Kidney (tissue), 14 donors: ENCODE results near the gene ZBTB43. TPM values are rescaled to one million over a fixed set of nuclear protein-coding genes. Genes with fewer than 3 reads are reported as not detected.
"Not testable (repeated sequence)": the region's sequence is repeated elsewhere in the genome, so short reads cannot be mapped to it uniquely, and the experiment has no call there.

Experiments used
- DNase-seq, 5 donors: peaks; one replicate each; pipeline ENCODE4 v3.0.0-alpha.2; 2013 to 2020
- FAIRE-seq: peaks from 2 replicates; lab custom pipeline; 2012; peaks lifted over from hg19 to GRCh38; lab: Jason Lieb, UNC
- H3K27ac ChIP-seq, 2 donors: one replicate each; pipeline ENCODE4 v1.7.0; 2013; ENCODE audit warnings: low read depth in 2 of 2, low read length in 2 of 2, inconsistent platforms in 1 of 2
- H3K27me3 ChIP-seq: one replicate; pipeline ENCODE4 v1.7.1; 2013; ENCODE audit warnings: low read length, inconsistent platforms; ENCODE audit not compliant: control insufficient read depth, insufficient read depth
- H3K36me3 ChIP-seq, 3 donors: one replicate each; pipeline versions ENCODE4 v1.7.0 to v1.7.1; 2013; ENCODE audit warnings: low read length in 3 of 3, control low read depth in 1 of 3, inconsistent platforms in 1 of 3; ENCODE audit not compliant: insufficient read depth in 3 of 3, control insufficient read depth in 2 of 3
- H3K4me1 ChIP-seq, 3 donors: one replicate each; pipeline versions ENCODE4 v1.7.0 to v1.7.1; 2013; ENCODE audit warnings: low read length in 3 of 3, inconsistent platforms in 1 of 3, low read depth in 1 of 3; ENCODE audit not compliant: control insufficient read depth in 2 of 3, insufficient read depth in 2 of 3
- H3K4me3 ChIP-seq, 3 donors: one replicate each; pipeline versions ENCODE4 v1.7.0 to v1.8.1; 2013; ENCODE audit warnings: low read length in 3 of 3, control low read depth in 1 of 3, inconsistent platforms in 1 of 3
- H3K9ac ChIP-seq, 3 donors: one replicate each; pipeline versions ENCODE4 v1.7.0 to v1.7.1; 2013; ENCODE audit warnings: low read length in 3 of 3, control low read depth in 1 of 3, inconsistent platforms in 1 of 3
- H3K9me3 ChIP-seq, 3 donors: one replicate each; pipeline versions ENCODE4 v1.7.0 to v1.7.1; 2013; ENCODE audit warnings: low read length in 3 of 3, control low read depth in 1 of 3, inconsistent platforms in 1 of 3; ENCODE audit not compliant: control insufficient read depth in 2 of 3, insufficient read depth in 1 of 3
- intact Hi-C: fragments of 100-400 bp; cut with DNase I; formaldehyde crosslinking; loops from one replicate; pipeline ENCODE4 v1.11.1; 2022
- polyA plus RNA-seq: library from polyadenylated mRNA; stranded (reverse); fragments of 350-450 nt; fragmentation: Illumina TruSeq; extraction: RNeasy Lipid Tissue Mini Kit (QIAGEN cat#74804); gene quantifications from one replicate; pipeline ENCODE4 v1.2.3, GENCODE V29; 2014; ENCODE audit warnings: low read depth, low replicate concordance; ENCODE audit not compliant: insufficient read depth
- total RNA-seq: library from RNA; stranded (reverse); fragmentation: NEBNext Ultra II Directional; extraction: Animal tissue kit (Norgen Biotek cat#: 25700); gene quantifications from one replicate; pipeline ENCODE4 v1.2.1, GENCODE V29; 2021
- TF ChIP-seq, protein P1 (sequence below): IDR thresholded peaks from 3 replicates; pipeline ENCODE4 v1.5.1; 2012; ENCODE audit warnings: mild to moderate bottlenecking, moderate library complexity, borderline replicate concordance; ENCODE audit not compliant: insufficient read depth; ENCODE audit errors: extremely low read depth
- donor health status: control.
- donor health status: control.
- donor health status: control.
- donor health status: control.
- donor health status: control.
- donor health status: DM: yes; HTN: yes; CAD: no.
- donor health status: Normal renal cell carcinoma (clear cell type).

The ZBTB43 gene
- total and polyA plus RNA-seq, 2 donors from 2014 or later: 6.6 to 18.8 TPM

DNA sequence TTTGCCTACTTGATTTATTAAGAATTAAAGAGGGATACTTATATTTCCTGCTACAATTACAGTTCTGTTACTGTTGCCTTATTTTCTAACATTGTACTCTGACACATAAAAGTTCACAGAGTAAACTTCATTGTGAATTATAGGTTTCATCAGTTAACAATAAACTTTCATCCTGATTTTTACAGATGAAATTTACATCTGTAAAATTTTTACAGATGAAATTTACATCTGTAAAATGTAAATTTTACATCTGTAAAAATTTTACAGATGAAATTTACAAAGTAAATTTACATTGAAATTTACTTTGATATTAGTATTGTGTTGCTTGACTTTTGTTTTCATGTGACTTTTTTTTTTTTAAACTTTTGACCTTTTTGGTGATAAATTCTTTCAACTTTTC is 9.3 kb downstream of the ZBTB43 start:
- Histone ChIP-seq H3K27ac (no peak overlapping the region), H3K4me1 (peaks cover 0 to 5% (median 0%) of the 10 kb centered on the region in 3 donors), H3K9ac (no peak overlapping the region), H3K27me3 (no peaks in the 10 kb centered on the region), H3K4me3 (no peak overlapping the region), H3K9me3 (peaks cover 3 to 9% (median 4%) of the 10 kb centered on the region in 3 donors), H3K36me3 (peaks cover 8 to 21% (median 10%) of the 10 kb centered on the region in 3 donors)
- intact Hi-C loops: no loop called here
- TF ChIP-seq, protein P1, sequence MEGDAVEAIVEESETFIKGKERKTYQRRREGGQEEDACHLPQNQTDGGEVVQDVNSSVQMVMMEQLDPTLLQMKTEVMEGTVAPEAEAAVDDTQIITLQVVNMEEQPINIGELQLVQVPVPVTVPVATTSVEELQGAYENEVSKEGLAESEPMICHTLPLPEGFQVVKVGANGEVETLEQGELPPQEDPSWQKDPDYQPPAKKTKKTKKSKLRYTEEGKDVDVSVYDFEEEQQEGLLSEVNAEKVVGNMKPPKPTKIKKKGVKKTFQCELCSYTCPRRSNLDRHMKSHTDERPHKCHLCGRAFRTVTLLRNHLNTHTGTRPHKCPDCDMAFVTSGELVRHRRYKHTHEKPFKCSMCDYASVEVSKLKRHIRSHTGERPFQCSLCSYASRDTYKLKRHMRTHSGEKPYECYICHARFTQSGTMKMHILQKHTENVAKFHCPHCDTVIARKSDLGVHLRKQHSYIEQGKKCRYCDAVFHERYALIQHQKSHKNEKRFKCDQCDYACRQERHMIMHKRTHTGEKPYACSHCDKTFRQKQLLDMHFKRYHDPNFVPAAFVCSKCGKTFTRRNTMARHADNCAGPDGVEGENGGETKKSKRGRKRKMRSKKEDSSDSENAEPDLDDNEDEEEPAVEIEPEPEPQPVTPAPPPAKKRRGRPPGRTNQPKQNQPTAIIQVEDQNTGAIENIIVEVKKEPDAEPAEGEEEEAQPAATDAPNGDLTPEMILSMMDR: no peak
- FAIRE-seq (peak; percentile 90), DNase-seq (no peak)

DNA sequence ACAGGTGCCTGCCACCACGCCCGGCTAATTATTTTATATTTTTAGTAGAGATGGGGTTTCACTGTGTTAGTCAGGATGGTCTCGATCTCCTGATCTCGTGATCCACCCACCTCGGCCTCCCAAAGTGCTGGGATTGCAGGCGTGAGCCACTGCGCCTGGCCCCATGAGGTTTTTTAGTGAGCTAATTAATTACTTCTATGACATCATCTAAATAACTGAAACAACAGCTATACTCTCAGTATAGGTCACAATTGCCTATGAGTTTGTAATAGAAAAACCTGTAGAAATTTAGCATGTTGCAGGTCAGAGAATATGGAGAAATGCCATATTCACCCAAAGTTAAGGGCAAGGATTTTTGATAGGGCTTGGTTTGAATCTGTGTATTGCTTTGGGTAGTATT is 12.8 kb downstream of the ZBTB43 start:
- H3K4me3 ChIP-seq, H3K9ac ChIP-seq, intact Hi-C loops, H3K27ac ChIP-seq, H3K4me1 ChIP-seq, FAIRE-seq, DNase-seq, H3K27me3 ChIP-seq: not testable (repeated sequence)
- peaks cover 4 to 15% (median 6%) of the 10 kb centered on the region in 3 donors for H3K9me3 ChIP-seq
- peaks cover 7 to 13% (median 10%) of the 10 kb centered on the region in 3 donors for H3K36me3 ChIP-seq

DNA sequence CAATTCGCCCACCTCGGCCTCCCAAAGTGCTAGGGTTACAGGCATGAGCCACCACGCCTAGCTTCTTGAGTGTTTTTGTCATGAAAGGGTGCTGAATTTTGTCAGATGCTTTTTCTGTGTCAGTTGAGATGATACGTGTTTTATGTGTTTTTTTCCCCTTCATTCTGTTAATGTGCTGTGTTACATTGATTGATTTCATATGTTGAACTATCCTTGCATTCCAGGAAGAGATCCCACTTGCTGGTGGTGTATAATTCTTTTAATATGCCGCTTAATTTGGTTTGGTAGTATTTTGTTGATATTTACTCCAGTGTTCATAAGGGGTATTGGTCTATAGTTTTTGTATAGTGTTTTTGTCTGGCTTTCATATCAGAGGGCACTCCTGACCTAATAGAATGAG is 13.6 kb downstream of the ZBTB43 start:
- Histone ChIP-seq H3K36me3 (peaks cover 0 to 13% (median 6%) of the 10 kb centered on the region in 3 donors), H3K9ac (no peak overlapping the region), H3K27ac (no peak overlapping the region), H3K4me1 (no peaks in the 10 kb centered on the region), H3K27me3 (no peaks in the 10 kb centered on the region), H3K9me3 (peaks cover 4 to 15% (median 6%) of the 10 kb centered on the region in 3 donors), H3K4me3 (no peak overlapping the region)
- intact Hi-C loops: no loop called here
- TF ChIP-seq, protein P1: no peak
- DNase-seq: no peak
- no peak for FAIRE-seq

DNA sequence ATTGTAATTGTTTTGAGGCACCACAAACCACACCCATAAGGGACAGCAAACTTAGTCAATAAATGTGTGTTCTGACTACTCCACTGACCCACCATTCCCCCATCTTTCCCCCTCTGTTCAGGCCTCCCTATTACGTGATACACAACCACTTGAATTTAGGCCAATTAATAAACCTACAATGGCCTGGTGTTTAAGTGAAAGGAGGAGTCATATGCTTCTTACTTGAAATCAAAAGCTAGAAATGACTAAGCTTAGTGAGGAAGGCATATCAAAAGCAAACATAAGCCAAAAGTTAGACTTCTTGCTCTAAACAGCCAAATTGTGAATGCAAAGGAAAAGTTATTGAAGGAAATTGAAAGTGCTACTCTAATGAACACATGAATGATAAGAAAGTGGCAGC is 14.6 kb downstream of the ZBTB43 start:
- Histone ChIP-seq H3K27ac (no peak overlapping the region), H3K4me1 (no peaks in the 10 kb centered on the region), H3K4me3 (no peak overlapping the region), H3K36me3 (peaks cover 0 to 13% (median 6%) of the 10 kb centered on the region in 3 donors), H3K27me3 (no peaks in the 10 kb centered on the region), H3K9me3 (peaks cover 4 to 15% (median 6%) of the 10 kb centered on the region in 3 donors), H3K9ac (no peak overlapping the region)
- FAIRE-seq (no peak), DNase-seq (no peak)
- intact Hi-C loops: no loop called here
- TF ChIP-seq, protein P1: no peak
